WERI-Rb-1 (cell line): ENCODE results near the gene TRABD2B.

Experiments
- DNase-seq: peaks from one replicate; pipeline ENCODE4 v3.0.0-alpha.2; 2020
- H3K27ac ChIP-seq: fragments of 250-450 bp; sonication (Bioruptor Pico); 2 replicates; pipeline ENCODE4 v1.5.1; 2020; ENCODE audit warnings: mild to moderate bottlenecking, moderate library complexity
- H3K27me3 ChIP-seq: fragments of 250-450 bp; sonication (Bioruptor Pico); 2 replicates; pipeline ENCODE4 v1.5.1; 2021; ENCODE audit warnings: mild to moderate bottlenecking, low read depth, moderate library complexity; ENCODE audit not compliant: insufficient read depth, severe bottlenecking
- H3K36me3 ChIP-seq: fragments of 250-450 bp; sonication (Bioruptor Pico); 2 replicates; pipeline ENCODE4 v1.5.1; 2020; ENCODE audit warnings: mild to moderate bottlenecking, moderate library complexity
- H3K4me3 ChIP-seq: 2 replicates; pipeline ENCODE4 v1.5.1; 2011; ENCODE audit warnings: low read depth, mild to moderate bottlenecking, control low read depth, low read length
- H3K9me3 ChIP-seq: fragments of 250-450 bp; sonication (Bioruptor Pico); 2 replicates; pipeline ENCODE4 v1.5.1; 2021; ENCODE audit warnings: mild to moderate bottlenecking, moderate library complexity; ENCODE audit not compliant: severe bottlenecking
- CTCF ChIP-seq: IDR thresholded peaks from 2 replicates; pipeline ENCODE4 v1.5.1; 2011; ENCODE audit warnings: low read depth, mild to moderate bottlenecking, control low read depth, inconsistent platforms, low read length

The TRABD2B gene

GRCh38 chr1:47785561-47786271 is 211.5 kb downstream of the TRABD2B start:
- no peaks in the 10 kb centered on the region for H3K36me3 ChIP-seq
- DNase-seq: peak; percentile 42
- H3K27me3 ChIP-seq: no peaks in the 10 kb centered on the region
- no peak overlapping the region for H3K27ac ChIP-seq
- no peaks in the 10 kb centered on the region for H3K9me3 ChIP-seq
- no peak overlapping the region for H3K4me3 ChIP-seq
- TF ChIP-seq CTCF: peak; percentile 90

GRCh38 chr1:47785118-47785517 is 212.1 kb downstream of the TRABD2B start:
- no peak for TF ChIP-seq CTCF
- Histone ChIP-seq H3K4me3 (no peak overlapping the region), H3K36me3 (no peaks in the 10 kb centered on the region), H3K27me3 (no peaks in the 10 kb centered on the region), H3K9me3 (no peaks in the 10 kb centered on the region), H3K27ac (no peak overlapping the region)
- no peak for DNase-seq

GRCh38 chr1:47784497-47784822 is 212.7 kb downstream of the TRABD2B start:
- no peak for TF ChIP-seq CTCF
- Histone ChIP-seq H3K27me3 (no peaks in the 10 kb centered on the region), H3K9me3 (no peaks in the 10 kb centered on the region), H3K4me3 (no peak overlapping the region), H3K27ac (no peak overlapping the region), H3K36me3 (no peaks in the 10 kb centered on the region)
- no peak for DNase-seq

- Histone ChIP-seq H3K36me3 (no peaks in the 10 kb centered on the region), H3K9me3 (no peaks in the 10 kb centered on the region), H3K27me3 (no peaks in the 10 kb centered on the region), H3K27ac (no peak overlapping the region), H3K4me3 (no peak overlapping the region)
- no peak for DNase-seq
- TF ChIP-seq CTCF: no peak
These were observed 213.3 kb downstream of the TRABD2B start for GRCh38 chr1:47783638-47784496.

GRCh38 chr1:47782414-47783166 is 214.6 kb downstream of the TRABD2B start:
- H3K27me3 ChIP-seq: no peaks in the 10 kb centered on the region
- no peak for TF ChIP-seq CTCF
- H3K4me3 ChIP-seq: no peak overlapping the region
- no peak for DNase-seq
- H3K27ac ChIP-seq: no peak overlapping the region
- H3K36me3 ChIP-seq: no peaks in the 10 kb centered on the region
- H3K9me3 ChIP-seq: no peaks in the 10 kb centered on the region
